ACC112 (cell line): ENCODE measurements around the gene PGAM5.
"Not testable (repeated sequence)": the region's sequence is repeated elsewhere in the genome, so short reads cannot be mapped to it uniquely, and the experiment has no call there.

Experiments used
- H2AFZ ChIP-seq: fragments of 200-600 bp; sonication (generic); one replicate; pipeline ENCODE4 v1.6.0; 2017; ENCODE audit warnings: antibody characterized with exemption, low read length; ENCODE audit not compliant: unreplicated experiment
- H3K27ac ChIP-seq: fragments of 200-600 bp; sonication (generic); 2 replicates; pipeline ENCODE4 v1.5.1; 2014; ENCODE audit warnings: low read depth, mild to moderate bottlenecking, antibody characterized with exemption, low read length, moderate library complexity
- H3K27me3 ChIP-seq: fragments of 200-600 bp; sonication (generic); 2 replicates; pipeline ENCODE4 v1.6.1; 2014; ENCODE audit warnings: mild to moderate bottlenecking, antibody characterized with exemption, low read length, moderate library complexity, mixed read lengths; ENCODE audit not compliant: insufficient read depth
- H3K36me3 ChIP-seq: fragments of 200-600 bp; sonication (generic); 2 replicates; pipeline ENCODE4 v1.6.1; 2016; ENCODE audit warnings: mild to moderate bottlenecking, antibody characterized with exemption, low read length, moderate library complexity, mixed read lengths; ENCODE audit not compliant: insufficient read depth
- H3K4me1 ChIP-seq: fragments of 200-600 bp; sonication (generic); one replicate; pipeline ENCODE4 v1.6.1; 2016; ENCODE audit warnings: low read length, mixed read lengths; ENCODE audit not compliant: insufficient read depth, unreplicated experiment, control insufficient read depth
- H3K4me3 ChIP-seq: fragments of 200-600 bp; sonication (generic); 2 replicates; pipeline ENCODE4 v1.5.1; 2014; ENCODE audit warnings: mild to moderate bottlenecking, low read depth, low read length
- H3K79me2 ChIP-seq: fragments of 200-600 bp; sonication (generic); one replicate; pipeline ENCODE4 v1.6.0; 2016; ENCODE audit warnings: low read length; ENCODE audit not compliant: control insufficient read depth, unreplicated experiment, insufficient read depth

Gene PGAM5

GRCh38 chr12:132747896-132748295 is 37.3 kb downstream of the PGAM5 start:
- no peaks in the 10 kb centered on the region for H3K27me3 ChIP-seq
- peaks cover 82% of the 10 kb centered on the region for H3K79me2 ChIP-seq
- H3K36me3 ChIP-seq = peaks cover 64% of the 10 kb centered on the region
- H3K4me3 ChIP-seq = no peak overlapping the region
- no peak overlapping the region for H2AFZ ChIP-seq
- H3K4me1 ChIP-seq = no peaks in the 10 kb centered on the region
- H3K27ac ChIP-seq = no peak overlapping the region

GRCh38 chr12:132748319-132748718 is 37.7 kb downstream of the PGAM5 start:
- Histone ChIP-seq H3K27ac (no peak overlapping the region), H3K27me3 (no peaks in the 10 kb centered on the region), H3K79me2 (peaks cover 82% of the 10 kb centered on the region), H2AFZ (no peak overlapping the region), H3K4me3 (no peak overlapping the region), H3K4me1 (no peaks in the 10 kb centered on the region), H3K36me3 (peaks cover 65% of the 10 kb centered on the region)

- not testable (repeated sequence) for H3K27ac ChIP-seq, H3K27me3 ChIP-seq, H3K4me3 ChIP-seq, H3K4me1 ChIP-seq, H2AFZ ChIP-seq
- Histone ChIP-seq H3K36me3 (peaks cover 38% of the 10 kb centered on the region), H3K79me2 (peaks cover 88% of the 10 kb centered on the region)
These were observed 43.0 kb downstream of the PGAM5 start for GRCh38 chr12:132753670-132754069.

- H3K36me3 ChIP-seq = peaks cover 37% of the 10 kb centered on the region
- H3K27ac ChIP-seq = no peak overlapping the region
These were observed 43.7 kb downstream of the PGAM5 start for GRCh38 chr12:132754160-132754932.

GRCh38 chr12:132758825-132759224 is 48.2 kb downstream of the PGAM5 start:
- H3K4me1 ChIP-seq, H3K27ac ChIP-seq, H3K27me3 ChIP-seq, H2AFZ ChIP-seq, H3K4me3 ChIP-seq: not testable (repeated sequence)
- H3K79me2 ChIP-seq = peaks cover 78% of the 10 kb centered on the region
- peaks cover 16% of the 10 kb centered on the region for H3K36me3 ChIP-seq

More at GRCh38 chr12:132754160-132754932, 43.7 kb downstream of the PGAM5 start:
- Histone ChIP-seq H3K4me3 (no peak overlapping the region), H3K79me2 (peaks cover 92% of the 10 kb centered on the region), H3K4me1 (no peaks in the 10 kb centered on the region), H2AFZ (no peak overlapping the region), H3K27me3 (no peaks in the 10 kb centered on the region)

- H2AFZ ChIP-seq = no peak overlapping the region
- H3K4me1 ChIP-seq = peaks cover 3% of the 10 kb centered on the region
- peak overlapping the region; percentile 95 for H3K4me3 ChIP-seq
- H3K79me2 ChIP-seq = peaks cover 75% of the 10 kb centered on the region
- H3K27me3 ChIP-seq = no peaks in the 10 kb centered on the region
- peak overlapping the region; percentile 57; the same call in 1 of the 2 replicates for H3K27ac ChIP-seq
- peaks cover 15% of the 10 kb centered on the region for H3K36me3 ChIP-seq
These were observed 48.7 kb downstream of the PGAM5 start for GRCh38 chr12:132759359-132759758.

- Histone ChIP-seq H3K36me3 (peaks cover 11% of the 10 kb centered on the region), H3K4me3 (peak within 1 kb of the TSS; percentile 95), H3K27me3 (no peaks in the 10 kb centered on the region), H3K4me1 (peaks cover 5% of the 10 kb centered on the region), H3K27ac (peak within 1 kb of the TSS; percentile 99), H2AFZ (peak within 1 kb of the TSS; percentile 72), H3K79me2 (peaks cover 56% of the 10 kb centered on the region)
These were observed 50.6 kb downstream of the PGAM5 start, which contains the start of gene ANKLE2 for GRCh38 chr12:132761032-132761920. ANKLE2 (minus strand) TSS chr12:132761832; CDS start chr12:132761798, 34 bp downstream.

- peaks cover 9% of the 10 kb centered on the region for H3K36me3 ChIP-seq
- H3K27ac ChIP-seq = peak overlapping the region; percentile 93
- peaks cover 48% of the 10 kb centered on the region for H3K79me2 ChIP-seq
- H3K4me3 ChIP-seq = peak overlapping the region; percentile 88
- peaks cover 10% of the 10 kb centered on the region for H3K4me1 ChIP-seq
- peak overlapping the region; percentile 72 for H2AFZ ChIP-seq
- H3K27me3 ChIP-seq = no peaks in the 10 kb centered on the region
These were observed 51.4 kb downstream of the PGAM5 start for GRCh38 chr12:132761921-132762583.

- H3K36me3 ChIP-seq = peaks cover 3% of the 10 kb centered on the region; the same call in 1 of the 2 replicates
- H3K27ac ChIP-seq = no peak overlapping the region
- H3K79me2 ChIP-seq = peaks cover 27% of the 10 kb centered on the region
- H3K4me1 ChIP-seq = peaks cover 10% of the 10 kb centered on the region
- no peaks in the 10 kb centered on the region for H3K27me3 ChIP-seq
- no peak overlapping the region for H2AFZ ChIP-seq
- H3K4me3 ChIP-seq = no peak overlapping the region
These were observed 53.6 kb downstream of the PGAM5 start for GRCh38 chr12:132764231-132764630.

- peaks cover 5% of the 10 kb centered on the region; the same call in 1 of the 2 replicates for H3K36me3 ChIP-seq
- no peak overlapping the region for H3K27ac ChIP-seq
- no peak overlapping the region for H2AFZ ChIP-seq
- H3K4me3 ChIP-seq = no peak overlapping the region
- peaks cover 10% of the 10 kb centered on the region for H3K4me1 ChIP-seq
- H3K79me2 ChIP-seq = peaks cover 18% of the 10 kb centered on the region
- H3K27me3 ChIP-seq = no peaks in the 10 kb centered on the region
These were observed 54.7 kb downstream of the PGAM5 start for GRCh38 chr12:132765361-132765760.
